GM19324 (cell line): ENCODE data around the gene ALDH4A1.

Source experiments
- ATAC-seq: cut with Tn5 transposase; IDR thresholded peaks from one replicate; pipeline ENCODE4 v1.9.1; 2021; ENCODE audit warnings: mild to moderate bottlenecking, moderate library complexity; ENCODE audit not compliant: unreplicated experiment, low FRiP score

Gene ALDH4A1

GRCh38 chr1:18939398-18940302 is 37.3 kb upstream of the ALDH4A1 start:
- no peak for ATAC-seq

- no peak for ATAC-seq
Measured at GRCh38 chr1:18938707-18939070, 36.3 kb upstream of the ALDH4A1 start.

- ATAC-seq = no peak
Measured at GRCh38 chr1:18938008-18938706, 35.8 kb upstream of the ALDH4A1 start.

GRCh38 chr1:18937539-18937938 is 35.2 kb upstream of the ALDH4A1 start:
- ATAC-seq = no peak

DNA sequence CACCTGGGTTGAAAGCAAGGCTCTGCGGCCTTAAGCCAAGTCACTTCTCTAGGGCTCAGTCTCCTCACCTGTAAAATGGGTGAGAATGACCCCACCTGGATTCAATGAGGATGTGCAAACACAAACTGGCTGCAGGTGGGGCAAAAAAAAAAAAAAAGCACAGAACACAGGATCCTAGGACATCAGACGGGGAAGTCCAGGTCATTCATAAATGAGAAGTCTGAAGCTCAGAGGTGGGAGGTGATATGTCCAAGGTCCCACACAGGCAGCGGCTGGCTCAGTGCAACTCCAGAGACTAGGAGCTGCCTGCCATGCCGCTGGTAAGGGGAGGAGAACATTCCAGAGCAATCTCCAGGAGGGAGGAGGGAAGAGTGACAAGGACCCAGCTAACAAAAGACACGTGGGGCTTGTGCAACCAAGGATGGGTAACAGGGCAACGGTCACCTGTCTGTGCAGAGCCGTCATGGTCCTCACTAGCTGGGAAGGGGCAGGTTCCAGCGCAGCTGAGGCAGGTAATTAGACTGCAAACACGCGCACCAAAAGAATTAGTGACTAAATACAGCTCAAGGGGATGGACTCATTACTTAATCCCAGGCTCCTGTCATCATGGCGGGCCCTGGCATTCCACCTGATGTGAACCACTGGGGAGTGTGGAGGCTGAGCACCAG is 34.6 kb upstream of the ALDH4A1 start:
- no peak for ATAC-seq

DNA sequence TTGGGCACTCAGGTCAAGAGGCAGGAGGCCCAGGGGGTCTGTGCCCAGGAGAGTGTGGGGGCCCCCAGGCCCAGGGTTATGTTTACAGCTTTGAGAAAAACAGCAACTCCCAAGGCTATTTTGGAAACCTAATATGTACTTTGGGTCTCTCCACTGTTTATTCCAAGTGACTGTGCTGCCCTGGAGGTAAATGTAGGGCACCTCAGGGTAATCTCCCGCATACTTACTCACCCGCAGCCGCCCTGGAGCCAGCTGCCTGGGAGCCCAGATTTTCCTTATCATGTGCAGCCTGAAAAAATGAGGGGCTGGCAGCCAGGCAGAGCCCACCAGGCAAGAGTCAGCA is 34.1 kb upstream of the ALDH4A1 start:
- ATAC-seq = no peak

DNA sequence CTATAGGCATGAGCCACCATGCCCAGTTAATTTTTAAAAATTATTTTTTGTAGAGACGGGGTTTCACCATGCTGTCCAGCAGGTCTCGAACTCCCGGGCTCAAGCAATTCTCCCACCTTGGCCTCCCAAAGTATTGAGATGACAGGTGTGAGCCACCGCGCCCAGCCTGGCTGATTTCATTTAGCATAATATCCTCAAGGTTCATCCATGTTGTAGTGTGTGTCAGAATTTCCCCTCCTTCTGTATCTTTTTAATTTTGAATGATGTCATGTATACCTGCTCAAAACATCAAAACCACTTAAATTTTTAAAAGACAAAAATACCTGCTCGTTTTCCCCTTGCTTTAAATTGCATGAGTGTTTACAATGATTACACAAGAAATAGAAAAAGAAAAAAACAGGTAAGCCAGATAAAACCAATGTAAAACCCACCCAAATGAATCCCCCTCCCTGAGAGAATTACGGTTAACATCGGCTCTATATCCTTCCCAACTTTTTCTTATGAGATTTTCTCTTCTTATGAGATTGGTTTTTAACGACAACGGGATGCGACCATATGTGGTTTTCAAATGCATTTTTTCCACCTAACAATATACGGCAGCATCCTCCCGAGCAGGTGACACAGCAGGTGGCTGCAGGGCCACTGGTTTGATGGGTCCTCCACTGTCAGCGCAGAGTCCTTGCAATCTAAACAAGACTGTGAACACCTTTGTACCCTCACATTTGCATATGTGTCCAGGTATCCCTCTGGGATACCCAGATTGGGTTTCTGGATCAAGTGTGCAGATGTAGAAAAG is 32.0 kb upstream of the ALDH4A1 start:
- ATAC-seq = no peak

- no peak for ATAC-seq
Measured at GRCh38 chr1:18932879-18933278, 30.5 kb upstream of the ALDH4A1 start.

DNA sequence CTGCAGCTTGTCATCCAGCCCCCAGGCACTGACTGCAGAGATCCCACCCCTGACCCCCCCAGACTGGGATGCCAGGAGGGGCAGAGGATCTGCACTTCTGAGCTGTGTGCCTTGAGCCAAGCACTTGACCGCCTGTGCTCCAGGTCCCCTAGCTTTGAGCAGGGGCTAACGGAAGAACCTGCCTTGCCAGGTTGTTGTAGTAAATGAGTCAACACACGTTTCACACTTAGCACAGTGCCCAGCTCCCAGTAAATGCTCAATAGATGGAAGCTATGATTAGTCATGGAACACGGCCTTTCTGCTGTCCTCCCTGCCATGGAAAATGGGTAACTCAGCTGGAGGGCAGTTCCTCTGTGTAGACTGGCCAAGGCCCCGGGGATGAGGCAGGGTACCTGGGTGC is 30.0 kb upstream of the ALDH4A1 start:
- ATAC-seq = no peak

GRCh38 chr1:18931730-18932129 is 29.4 kb upstream of the ALDH4A1 start:
- no peak for ATAC-seq

DNA sequence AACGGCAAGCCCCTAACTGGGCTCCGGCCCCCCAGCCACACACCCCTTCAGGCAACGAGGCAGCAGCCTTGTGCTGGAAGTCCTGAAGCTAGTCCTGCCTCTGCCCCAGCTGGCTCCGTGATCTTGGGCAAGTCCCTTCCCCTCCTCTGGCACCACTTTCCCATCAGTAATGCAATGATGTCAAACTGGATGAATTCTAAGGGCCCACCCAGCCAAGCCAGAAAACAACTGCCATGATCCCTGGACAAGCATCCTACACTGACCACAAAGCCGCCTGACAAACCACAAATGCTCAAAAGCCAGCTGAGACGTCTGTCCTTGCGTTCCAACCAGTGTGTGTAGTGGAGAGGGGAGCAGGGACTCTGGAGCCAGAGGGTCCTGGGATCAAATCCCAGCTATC is 27.3 kb upstream of the ALDH4A1 start:
- no peak for ATAC-seq

GRCh38 chr1:18928985-18929384 is 26.6 kb upstream of the ALDH4A1 start:
- no peak for ATAC-seq

DNA sequence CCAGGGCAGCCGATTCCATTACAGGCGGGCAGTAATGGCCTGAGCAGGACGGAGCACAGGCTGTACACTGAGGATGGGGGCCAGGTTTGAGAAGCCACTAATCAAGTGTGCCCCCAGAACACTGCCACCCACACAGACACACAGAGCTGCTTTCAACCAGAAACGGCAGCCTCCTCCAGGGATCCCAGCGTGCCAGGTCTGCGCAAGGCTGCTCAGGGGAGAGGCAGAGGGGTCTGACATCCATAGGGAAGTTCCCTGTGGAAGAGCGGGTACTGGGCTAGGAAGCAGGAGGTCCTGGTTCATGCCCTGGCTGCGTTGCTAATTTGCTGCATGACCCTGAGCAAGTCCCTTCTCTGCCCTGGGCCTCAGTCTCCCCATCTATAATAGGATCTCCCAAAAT is 26.1 kb upstream of the ALDH4A1 start:
- ATAC-seq = no peak

- ATAC-seq = no peak
Measured at GRCh38 chr1:18927654-18928272, 25.4 kb upstream of the ALDH4A1 start.

DNA sequence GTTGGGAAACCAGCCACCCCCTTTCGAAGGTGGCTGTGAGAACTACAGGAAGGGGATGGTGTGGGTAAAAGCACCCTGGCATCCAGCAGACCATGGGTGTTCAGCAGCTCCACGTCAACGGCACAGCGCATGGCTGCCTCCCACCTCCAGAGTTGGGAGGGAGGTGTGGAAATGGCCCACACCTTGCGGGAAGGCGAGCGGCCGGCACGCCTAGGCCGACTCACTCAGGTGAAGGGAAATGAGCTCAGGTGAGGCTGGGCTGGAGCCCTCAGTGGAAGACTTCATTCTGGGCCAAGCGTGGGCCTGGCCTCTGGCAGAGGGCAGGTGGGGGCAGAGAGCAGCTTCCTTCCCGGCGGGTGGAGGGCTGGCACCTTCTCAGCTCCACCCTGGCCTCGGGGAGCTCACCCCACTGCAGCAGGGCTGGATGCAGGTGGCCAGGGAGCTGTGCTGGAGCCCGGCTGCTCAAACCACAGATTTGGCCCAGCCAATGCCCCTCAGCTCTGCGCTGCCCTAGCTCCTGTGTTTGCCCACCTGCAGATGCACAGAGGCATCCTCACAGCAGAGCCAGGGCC is 24.8 kb upstream of the ALDH4A1 start:
- no peak for ATAC-seq

DNA sequence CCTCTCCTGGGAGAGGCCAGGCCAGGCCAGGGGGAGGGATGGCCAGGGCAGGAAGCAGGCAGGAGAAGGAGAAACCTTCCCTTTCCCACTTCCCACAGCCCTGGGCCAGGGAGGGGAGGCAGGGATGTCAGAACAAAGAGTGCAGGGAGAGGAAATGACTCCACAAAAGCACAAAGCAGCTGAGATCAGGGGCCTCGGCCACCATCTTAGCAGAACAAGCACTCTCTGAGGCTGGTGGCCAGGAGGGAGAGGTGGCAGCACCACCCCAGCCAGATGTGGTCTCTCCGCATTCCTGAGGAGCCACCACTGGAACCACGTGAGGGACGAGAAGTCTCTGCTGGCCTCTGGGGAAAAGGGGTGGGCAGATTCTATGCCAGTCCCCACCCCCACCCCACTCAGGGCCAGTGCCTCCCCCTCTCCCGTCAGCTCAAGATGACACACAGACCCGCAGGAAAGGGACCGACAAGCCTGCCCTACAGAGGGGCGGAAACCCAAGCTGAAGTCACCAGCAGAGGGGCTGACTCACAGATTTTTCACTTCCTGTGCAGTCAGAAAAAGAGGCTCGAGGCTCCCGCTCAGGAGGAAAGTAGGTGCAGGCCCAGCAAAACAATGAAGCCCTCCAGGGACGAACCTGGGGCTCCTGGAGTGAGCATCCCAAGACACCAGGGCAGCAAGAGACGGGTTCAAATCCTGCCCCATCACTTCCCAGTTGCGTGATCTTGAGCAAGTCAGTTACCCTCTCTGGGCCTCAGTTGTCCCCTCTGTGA is 24.1 kb upstream of the ALDH4A1 start:
- ATAC-seq = no peak

GRCh38 chr1:18925279-18925678 is 22.9 kb upstream of the ALDH4A1 start:
- ATAC-seq = no peak

DNA sequence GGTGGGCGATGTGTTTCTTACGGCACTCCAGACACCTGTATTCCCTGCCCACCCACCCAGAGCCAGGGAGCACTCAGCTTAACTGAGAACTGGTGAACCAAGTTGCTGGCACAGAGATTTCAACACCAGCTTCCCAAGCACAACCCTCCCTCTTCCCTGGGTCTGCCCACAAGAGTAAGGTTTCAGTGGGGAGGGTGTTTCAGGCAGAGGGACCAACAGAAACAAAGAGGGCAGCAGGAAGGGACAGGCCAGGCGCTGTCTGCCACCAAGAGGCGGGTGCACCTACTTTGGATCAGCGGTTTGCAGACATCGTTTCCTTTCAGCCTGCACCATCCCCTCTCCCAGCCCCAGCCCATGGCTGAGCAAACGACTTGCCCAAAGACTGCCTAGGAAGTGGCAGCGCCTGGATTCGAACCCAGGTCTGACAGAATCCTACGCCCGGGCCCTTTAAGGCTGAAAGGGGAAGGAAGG is 21.9 kb upstream of the ALDH4A1 start:
- ATAC-seq = no peak

DNA sequence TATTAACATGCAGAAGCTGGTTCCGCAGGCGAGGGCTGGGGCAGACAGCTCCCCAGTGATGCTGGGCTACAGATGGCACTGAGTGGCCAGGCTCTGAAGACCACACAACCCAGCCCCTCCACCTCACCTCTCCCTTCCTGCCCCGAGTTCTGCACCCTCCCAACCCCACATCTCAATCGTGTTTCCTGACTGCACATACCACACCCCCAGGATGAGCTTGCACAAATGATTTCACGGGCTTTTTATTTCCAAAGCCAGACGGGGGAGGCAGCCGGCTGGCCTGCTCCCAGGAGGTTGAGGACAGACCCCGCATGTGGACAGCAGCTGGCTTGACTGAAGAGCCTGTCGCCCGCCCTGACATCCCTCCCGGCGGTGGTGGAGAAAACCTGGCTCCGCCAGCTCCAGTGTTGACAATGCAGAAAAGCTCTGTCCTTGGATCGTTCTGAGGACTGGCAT is 21.4 kb upstream of the ALDH4A1 start:
- ATAC-seq = no peak
